Measurements from ENCODE around the gene LRP1.

- TF ChIP-seq CTCF (conservative IDR thresholded peaks at IDR 0.05; ENCODE audit: low read depth, low read length) (no peak), EZH2 (IDR thresholded peaks at IDR 0.05; ENCODE audit: low read length, unreplicated experiment) (no peak)
Observed at GRCh38 chr12:57142727-57143126, 14.4 kb downstream of the LRP1 start.
